NCI-H345 (cell line): ENCODE data around the gene LGALS4.
A peak's percentile ranks its signal among the peaks of the same experiment; 100 is the strongest.
"Not testable (repeated sequence)": the region's sequence is repeated elsewhere in the genome, so short reads cannot be mapped to it uniquely, and the experiment has no call there.

Experiments used
- DNase-seq: peaks from one replicate; lab custom pipeline; 2025; lab: John Stamatoyannopoulos, UW

The LGALS4 gene

GRCh38 chr19:38812841-38813320 is at the start of gene LGALS4:
LGALS4 (minus strand) TSS chr19:38812945; CDS start chr19:38812886, 59 bp downstream.
- no peak for DNase-seq

- DNase-seq, result no peak
Measured at GRCh38 chr19:38861368-38861767, 48.6 kb upstream of the LGALS4 start.

- DNase-seq, result not testable (repeated sequence)
Measured at GRCh38 chr19:38859631-38860204, 47.0 kb upstream of the LGALS4 start.

GRCh38 chr19:38856813-38857212 is 44.1 kb upstream of the LGALS4 start:
- DNase-seq, result no peak

- DNase-seq, result not testable (repeated sequence)
Measured at GRCh38 chr19:38855751-38856150, 43.0 kb upstream of the LGALS4 start.

- not testable (repeated sequence) for DNase-seq
Measured at GRCh38 chr19:38854961-38855360, 42.2 kb upstream of the LGALS4 start.

- no peak for DNase-seq
Measured at GRCh38 chr19:38853214-38853613, 40.5 kb upstream of the LGALS4 start.

- DNase-seq, result peak; percentile 56
Measured at GRCh38 chr19:38852231-38853044, 39.7 kb upstream of the LGALS4 start.

- peak; percentile 98 for DNase-seq
Measured at GRCh38 chr19:38851622-38852230, 39.0 kb upstream of the LGALS4 start.

- no peak for DNase-seq
Measured at GRCh38 chr19:38850976-38851621, 38.4 kb upstream of the LGALS4 start.

GRCh38 chr19:38850436-38850975 is 37.8 kb upstream of the LGALS4 start:
- DNase-seq, result no peak

- peak; percentile 100 for DNase-seq
Measured at GRCh38 chr19:38849860-38850435, 37.2 kb upstream of the LGALS4 start, which contains the start of gene HNRNPL. HNRNPL (minus strand) TSS chr19:38849986; CDS start chr19:38849966, 20 bp downstream.

- DNase-seq, result peak; percentile 100
Measured at GRCh38 chr19:38849147-38849859, 36.6 kb upstream of the LGALS4 start.

GRCh38 chr19:38848299-38849146 is 35.8 kb upstream of the LGALS4 start:
- no peak for DNase-seq

GRCh38 chr19:38846097-38846496 is 33.4 kb upstream of the LGALS4 start:
- DNase-seq, result no peak

- DNase-seq, result no peak
Measured at GRCh38 chr19:38845374-38846024, 32.8 kb upstream of the LGALS4 start.

- DNase-seq, result no peak
Measured at GRCh38 chr19:38844093-38844686, 31.4 kb upstream of the LGALS4 start.

- no peak for DNase-seq
Measured at GRCh38 chr19:38843175-38843758, 30.5 kb upstream of the LGALS4 start.
